H1 (cell line): ENCODE data around the gene DLEC1. TPM values are rescaled to one million over a fixed set of nuclear protein-coding genes. Genes with fewer than 3 reads are reported as not detected.

Experiments
- GTF2F1 ChIP-seq: IDR thresholded peaks from 2 replicates; pipeline ENCODE4 v1.6.1; 2012; ENCODE audit warnings: low read depth, low read length, improper control_type of control experiment, borderline replicate concordance
- RFX5 ChIP-seq: IDR thresholded peaks from 2 replicates; pipeline ENCODE4 v1.6.1; 2011; ENCODE audit warnings: low read depth, low read length, improper control_type of control experiment, borderline replicate concordance
- SP2 ChIP-seq: IDR thresholded peaks from 2 replicates; pipeline ENCODE4 v1.6.1; 2012; ENCODE audit warnings: mild to moderate bottlenecking, low read length, inconsistent platforms
- SUZ12 ChIP-seq: fragments of 200-600 bp; sonication (generic); IDR thresholded peaks from 2 replicates; pipeline ENCODE4 v1.6.1; 2012; ENCODE audit warnings: mild to moderate bottlenecking, inconsistent platforms, low read length, moderate library complexity, mixed read lengths
- TAF1 ChIP-seq: IDR thresholded peaks from 2 replicates; pipeline ENCODE4 v1.6.1; 2011; ENCODE audit warnings: mild to moderate bottlenecking, low read depth, low read length
- TEAD4 ChIP-seq: IDR thresholded peaks from 2 replicates; pipeline ENCODE4 v1.6.1; 2012; ENCODE audit warnings: low read depth, low read length, inconsistent platforms, mixed read lengths
- polyA plus RNA-seq, 7 experiments: library from polyadenylated mRNA; depleted of rRNA in 3 of 7; stranded (reverse) in 5 of 7; unstranded in 2 of 7; fragments of >200 nt in 5 of 7; fragments of 200-250 nt in 2 of 7; gene quantifications; 1 replicate in 5 of 7; 2 replicates in 1 of 7; 4 replicates in 1 of 7; pipeline versions ENCODE4 v1.2.1 to v1.2.3, GENCODE V29; 2011 to 2013; ENCODE audit warnings: missing spikeins in 2 of 7, mixed read lengths in 2 of 7
- total RNA-seq: library from RNA; stranded (reverse); fragmentation: NEBNext Ultra II Directional; extraction: Animal tissue kit (Norgen Biotek cat#: 25700); gene quantifications from 2 replicates; pipeline ENCODE4 v1.2.1, GENCODE V29; 2021
- TF ChIP-seq, protein P1 (sequence below): IDR thresholded peaks from 2 replicates; pipeline ENCODE4 v1.6.1; 2011; ENCODE audit warnings: low read length, improper control_type of control experiment

The DLEC1 gene
- total and polyA plus RNA-seq, 2 of the 8 experiments (the other 6 are each of a cell fraction or from before 2014, with no cell fraction given): 0.26 to 0.76 TPM

DNA sequence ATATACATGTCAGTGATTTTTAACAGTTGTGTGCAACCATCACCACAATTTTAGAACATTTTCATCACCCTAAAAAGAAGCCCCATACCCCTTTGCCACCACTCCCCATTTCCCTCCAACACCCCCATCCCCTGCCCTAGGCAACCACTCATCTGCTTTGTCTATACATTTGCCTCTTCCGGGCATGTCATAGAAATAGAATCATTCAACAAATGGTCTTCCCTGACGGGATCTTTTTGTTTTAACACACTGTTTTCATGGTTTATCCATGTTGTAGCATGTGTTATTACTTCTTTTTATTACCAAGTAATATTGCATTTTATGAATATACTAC lies 44.4 kb upstream of the DLEC1 start (continued):
- no peak for TF ChIP-seq TEAD4
- TF ChIP-seq, protein P1, sequence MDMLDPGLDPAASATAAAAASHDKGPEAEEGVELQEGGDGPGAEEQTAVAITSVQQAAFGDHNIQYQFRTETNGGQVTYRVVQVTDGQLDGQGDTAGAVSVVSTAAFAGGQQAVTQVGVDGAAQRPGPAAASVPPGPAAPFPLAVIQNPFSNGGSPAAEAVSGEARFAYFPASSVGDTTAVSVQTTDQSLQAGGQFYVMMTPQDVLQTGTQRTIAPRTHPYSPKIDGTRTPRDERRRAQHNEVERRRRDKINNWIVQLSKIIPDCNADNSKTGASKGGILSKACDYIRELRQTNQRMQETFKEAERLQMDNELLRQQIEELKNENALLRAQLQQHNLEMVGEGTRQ: no peak
- TF ChIP-seq GTF2F1: no peak
- no peak for TF ChIP-seq RFX5
- no peak for TF ChIP-seq SP2
- TF ChIP-seq TAF1: no peak
- TF ChIP-seq SUZ12: no peak
